ENCODE results near the gene CBFA2T2.

CBFA2T2 gene

DNA sequence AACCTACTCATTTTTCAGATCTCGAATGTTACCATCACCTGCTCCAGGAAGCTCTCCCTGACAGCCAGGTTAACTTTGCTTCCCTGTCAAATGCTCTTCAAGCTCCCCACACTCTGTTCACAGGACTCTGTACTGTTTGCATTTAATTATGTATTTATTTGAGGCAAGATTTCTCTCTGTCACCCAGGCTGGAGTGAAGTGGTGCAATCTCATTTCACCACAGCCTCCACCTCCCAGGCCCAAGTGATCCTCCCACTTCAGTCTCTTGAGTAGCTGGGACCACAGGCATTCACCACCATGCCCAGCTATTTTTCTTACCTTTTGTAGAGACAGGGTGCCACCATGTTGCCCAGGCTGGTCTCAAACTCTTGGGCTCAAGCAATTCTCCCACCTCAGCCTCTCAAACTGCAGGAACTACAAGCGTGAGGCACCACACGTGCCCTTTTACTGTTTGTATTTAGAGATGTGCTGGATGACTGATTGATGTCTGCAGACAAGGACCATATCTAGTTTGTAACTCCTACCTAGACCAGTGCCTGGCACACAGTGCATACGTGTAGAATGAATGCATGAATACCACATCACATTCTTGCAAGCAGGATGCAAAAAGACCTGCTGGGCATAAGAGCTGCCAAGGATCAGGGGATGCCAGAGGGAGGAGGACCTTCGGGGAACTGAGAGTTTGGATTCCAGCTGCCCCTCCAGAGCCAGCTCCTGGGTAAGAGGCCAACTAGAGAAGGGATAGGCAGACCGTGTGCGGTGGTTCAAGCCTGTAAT is 15.6 kb upstream of the CBFA2T2 start:
- no peak overlapping the region for H3K4me3 ChIP-seq (ENCODE audit: low read depth, low read length)
- TF ChIP-seq, protein P1, sequence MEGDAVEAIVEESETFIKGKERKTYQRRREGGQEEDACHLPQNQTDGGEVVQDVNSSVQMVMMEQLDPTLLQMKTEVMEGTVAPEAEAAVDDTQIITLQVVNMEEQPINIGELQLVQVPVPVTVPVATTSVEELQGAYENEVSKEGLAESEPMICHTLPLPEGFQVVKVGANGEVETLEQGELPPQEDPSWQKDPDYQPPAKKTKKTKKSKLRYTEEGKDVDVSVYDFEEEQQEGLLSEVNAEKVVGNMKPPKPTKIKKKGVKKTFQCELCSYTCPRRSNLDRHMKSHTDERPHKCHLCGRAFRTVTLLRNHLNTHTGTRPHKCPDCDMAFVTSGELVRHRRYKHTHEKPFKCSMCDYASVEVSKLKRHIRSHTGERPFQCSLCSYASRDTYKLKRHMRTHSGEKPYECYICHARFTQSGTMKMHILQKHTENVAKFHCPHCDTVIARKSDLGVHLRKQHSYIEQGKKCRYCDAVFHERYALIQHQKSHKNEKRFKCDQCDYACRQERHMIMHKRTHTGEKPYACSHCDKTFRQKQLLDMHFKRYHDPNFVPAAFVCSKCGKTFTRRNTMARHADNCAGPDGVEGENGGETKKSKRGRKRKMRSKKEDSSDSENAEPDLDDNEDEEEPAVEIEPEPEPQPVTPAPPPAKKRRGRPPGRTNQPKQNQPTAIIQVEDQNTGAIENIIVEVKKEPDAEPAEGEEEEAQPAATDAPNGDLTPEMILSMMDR (IDR thresholded peaks at IDR 0.05; ENCODE audit: low read depth, low read length) = no peak

DNA sequence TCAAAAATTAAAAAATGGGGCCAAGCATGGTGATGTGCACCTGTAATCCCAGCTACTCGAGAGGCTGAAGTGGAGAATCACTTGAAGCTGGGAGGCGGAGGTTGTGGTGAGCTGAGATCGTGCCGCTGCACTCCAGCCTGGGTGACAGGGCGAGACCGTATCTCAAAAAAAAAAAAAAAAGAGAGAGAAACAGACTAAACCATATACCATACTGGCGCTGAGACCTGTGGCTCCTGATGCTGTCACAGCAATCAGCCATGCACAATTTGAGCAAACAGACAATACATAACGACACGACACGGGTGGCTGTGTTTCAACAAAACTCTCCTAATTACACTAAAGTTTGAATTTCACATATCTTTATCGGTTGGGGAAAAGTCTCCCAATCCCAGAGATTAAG is 14.9 kb upstream of the CBFA2T2 start:
- no peak overlapping the region for H3K4me3 ChIP-seq (ENCODE audit: low read depth, low read length)
- TF ChIP-seq, protein P1 (IDR thresholded peaks at IDR 0.05; ENCODE audit: low read depth, low read length) = no peak

DNA sequence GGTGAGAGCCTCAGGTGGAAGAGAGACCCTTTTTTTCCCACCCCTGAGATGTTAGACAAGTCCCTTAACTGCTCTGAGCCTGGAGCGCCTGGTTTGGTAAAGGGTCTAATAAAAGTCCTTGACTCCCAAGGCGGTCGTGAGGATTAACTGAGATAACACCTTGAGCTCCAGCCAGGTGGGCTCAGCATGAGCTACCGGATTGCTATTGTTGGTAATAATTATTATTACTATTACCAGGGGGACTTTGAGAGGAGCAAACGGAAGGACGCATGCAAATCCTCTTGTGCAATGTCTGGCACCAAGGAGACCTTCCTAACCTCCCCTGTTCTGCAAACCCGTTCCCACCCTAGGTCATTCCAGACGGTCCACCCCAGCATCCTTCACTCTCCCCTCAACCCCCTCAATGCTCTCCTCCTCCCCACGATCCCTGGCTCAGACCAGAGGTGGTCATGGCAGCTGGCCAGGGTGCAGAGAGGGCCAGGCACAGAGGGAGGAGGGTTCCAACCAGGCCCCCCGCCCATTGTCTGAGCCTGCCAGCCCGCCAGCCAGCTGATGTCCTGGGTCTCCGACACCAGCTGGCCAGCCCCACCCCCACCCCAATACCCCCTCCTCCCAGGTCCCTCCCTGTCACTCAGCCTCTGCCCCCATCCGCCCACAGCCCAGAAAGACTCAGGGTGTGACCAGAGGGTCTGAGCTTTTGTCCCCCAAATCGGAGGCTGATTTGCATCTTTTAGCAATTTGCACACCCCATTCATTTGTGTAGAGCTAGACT is 14.3 kb upstream of the CBFA2T2 start:
- no peak overlapping the region for H3K4me3 ChIP-seq (ENCODE audit: low read depth, low read length)
- TF ChIP-seq, protein P1 (IDR thresholded peaks at IDR 0.05; ENCODE audit: low read depth, low read length) = no peak

DNA sequence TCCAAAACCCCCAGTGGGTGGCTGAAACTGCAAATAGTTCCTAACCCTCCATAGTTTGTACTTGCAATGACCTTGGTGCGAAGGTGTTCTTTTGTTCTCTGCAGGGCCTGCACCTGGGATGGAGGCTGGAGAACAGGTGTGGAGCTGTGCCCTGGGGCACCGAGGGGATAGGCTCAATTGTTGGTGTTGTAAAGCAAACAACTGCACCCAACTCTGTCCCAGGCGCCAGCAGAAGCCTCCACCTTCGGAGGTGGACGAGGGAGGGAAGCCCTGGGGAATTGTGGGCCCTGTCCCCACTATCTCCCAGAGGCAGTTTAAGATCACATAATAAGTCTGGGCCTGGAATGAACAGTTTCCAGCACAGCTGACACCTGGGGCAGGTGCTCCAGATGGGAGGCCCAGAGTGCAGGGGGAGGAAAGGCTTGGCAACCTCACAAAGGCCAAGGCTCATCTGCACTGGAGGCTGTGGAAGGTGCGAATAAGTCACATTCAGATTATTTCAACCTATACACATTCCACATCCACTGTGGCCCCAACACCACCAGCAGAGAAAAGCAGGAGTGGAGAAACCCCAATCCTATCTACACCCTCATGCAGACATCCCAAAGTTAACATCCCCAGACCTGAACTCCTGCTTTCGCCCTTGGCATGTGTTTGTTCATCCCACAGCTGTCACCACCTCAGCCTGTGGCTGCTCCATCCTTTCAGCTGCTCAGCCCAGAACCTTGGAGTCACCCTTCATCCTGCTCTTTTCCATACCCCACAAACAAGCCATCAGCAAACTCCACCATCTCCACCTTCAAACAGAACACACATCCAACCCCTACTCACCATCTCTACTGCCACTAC is 12.3 kb upstream of the CBFA2T2 start:
- no peak overlapping the region for H3K4me3 ChIP-seq (ENCODE audit: low read depth, low read length)
- TF ChIP-seq, protein P1 (IDR thresholded peaks at IDR 0.05; ENCODE audit: low read depth, low read length) = no peak

DNA sequence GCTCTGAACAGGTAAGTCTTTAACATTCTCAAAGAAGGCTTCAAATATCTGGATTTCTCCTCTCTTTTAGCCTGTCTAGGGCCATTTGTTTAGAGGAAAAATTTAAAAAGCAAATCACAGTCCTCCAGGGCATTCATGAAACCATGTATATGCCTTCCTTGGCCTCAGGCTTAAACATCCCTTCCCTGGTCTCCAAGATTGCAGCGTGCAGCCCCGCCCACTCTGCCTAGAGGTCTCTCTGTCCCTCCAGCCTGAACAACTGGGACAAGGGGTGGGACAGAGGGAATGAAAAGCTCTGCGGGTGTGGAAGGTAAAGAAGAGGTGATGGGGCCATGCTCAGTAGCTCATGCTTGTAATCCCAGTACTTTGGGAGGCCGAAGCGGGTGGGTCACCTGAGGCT is 9.8 kb upstream of the CBFA2T2 start:
- no peak overlapping the region for H3K4me3 ChIP-seq (ENCODE audit: low read depth, low read length)
- TF ChIP-seq, protein P1 (IDR thresholded peaks at IDR 0.05; ENCODE audit: low read depth, low read length) = no peak

DNA sequence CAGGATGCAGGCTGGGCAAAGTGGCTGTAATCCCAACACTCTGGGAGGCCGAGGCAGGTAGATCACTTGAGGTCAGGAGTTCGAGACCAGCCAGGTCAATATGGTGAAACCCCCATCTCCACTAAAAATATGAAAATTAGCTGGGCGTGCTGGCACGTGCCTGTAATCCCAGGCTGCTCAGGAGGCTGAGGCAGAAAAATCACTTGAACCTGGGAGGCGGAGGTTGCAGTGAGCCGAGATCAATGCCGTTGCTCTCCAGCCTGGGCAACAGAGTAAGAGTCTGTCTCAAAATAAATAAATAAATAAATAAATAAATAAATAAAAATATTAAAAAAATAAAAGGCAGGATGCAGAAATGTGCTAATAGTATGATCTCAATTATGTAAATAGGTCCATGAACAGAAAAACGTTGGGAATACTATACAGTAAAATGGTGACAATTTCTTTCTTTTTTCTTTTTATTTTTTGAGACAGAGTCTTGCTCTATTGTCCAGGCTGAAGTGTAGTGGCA is 8.4 kb upstream of the CBFA2T2 start:
- TF ChIP-seq, protein P1 (IDR thresholded peaks at IDR 0.05; ENCODE audit: low read depth, low read length) = no peak
- H3K4me3 ChIP-seq (ENCODE audit: low read depth, low read length) = no peak overlapping the region

Data from WI38 (cell line).